Fibroblast of pulmonary artery (primary cell): ENCODE results near the gene CEBPA.

Experiments
- DNase-seq: peaks from one replicate; pipeline ENCODE4 v3.0.0-alpha.2; 2010; ENCODE audit warnings: low read depth
- H3K4me3 ChIP-seq: replicated peaks from 2 replicates; pipeline ENCODE4 v1.5.1; 2011; ENCODE audit warnings: low read depth, mild to moderate bottlenecking, control low read depth, low read length, moderate library complexity
- TF ChIP-seq, protein P1 (sequence below): IDR thresholded peaks from 2 replicates; pipeline ENCODE4 v1.5.1; 2011; ENCODE audit warnings: mild to moderate bottlenecking, control low read depth, low read length, inconsistent platforms; ENCODE audit errors: missing control alignments

CEBPA gene

DNA sequence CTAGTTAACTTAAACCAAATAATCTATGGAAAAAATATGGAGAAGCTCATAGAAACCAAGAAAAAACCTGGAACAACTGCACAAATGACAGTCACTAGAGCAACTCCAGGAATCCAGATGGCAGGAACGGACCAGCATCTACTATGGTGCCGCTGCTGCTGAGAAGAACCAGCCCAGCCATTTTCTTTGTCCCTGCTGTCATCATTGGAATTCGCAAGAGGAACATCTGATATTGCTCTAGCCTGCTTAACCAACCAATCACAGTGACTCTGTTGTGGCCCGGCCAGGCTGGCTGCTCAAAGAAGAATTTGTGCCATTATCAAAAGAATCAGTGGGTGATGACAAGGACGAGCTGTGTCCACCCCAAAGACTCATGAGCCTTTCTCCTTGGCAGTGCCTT lies 33.1 kb upstream of the CEBPA start:
- TF ChIP-seq, protein P1, sequence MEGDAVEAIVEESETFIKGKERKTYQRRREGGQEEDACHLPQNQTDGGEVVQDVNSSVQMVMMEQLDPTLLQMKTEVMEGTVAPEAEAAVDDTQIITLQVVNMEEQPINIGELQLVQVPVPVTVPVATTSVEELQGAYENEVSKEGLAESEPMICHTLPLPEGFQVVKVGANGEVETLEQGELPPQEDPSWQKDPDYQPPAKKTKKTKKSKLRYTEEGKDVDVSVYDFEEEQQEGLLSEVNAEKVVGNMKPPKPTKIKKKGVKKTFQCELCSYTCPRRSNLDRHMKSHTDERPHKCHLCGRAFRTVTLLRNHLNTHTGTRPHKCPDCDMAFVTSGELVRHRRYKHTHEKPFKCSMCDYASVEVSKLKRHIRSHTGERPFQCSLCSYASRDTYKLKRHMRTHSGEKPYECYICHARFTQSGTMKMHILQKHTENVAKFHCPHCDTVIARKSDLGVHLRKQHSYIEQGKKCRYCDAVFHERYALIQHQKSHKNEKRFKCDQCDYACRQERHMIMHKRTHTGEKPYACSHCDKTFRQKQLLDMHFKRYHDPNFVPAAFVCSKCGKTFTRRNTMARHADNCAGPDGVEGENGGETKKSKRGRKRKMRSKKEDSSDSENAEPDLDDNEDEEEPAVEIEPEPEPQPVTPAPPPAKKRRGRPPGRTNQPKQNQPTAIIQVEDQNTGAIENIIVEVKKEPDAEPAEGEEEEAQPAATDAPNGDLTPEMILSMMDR, result no peak
- no peak overlapping the region for H3K4me3 ChIP-seq
- DNase-seq, result no peak

DNA sequence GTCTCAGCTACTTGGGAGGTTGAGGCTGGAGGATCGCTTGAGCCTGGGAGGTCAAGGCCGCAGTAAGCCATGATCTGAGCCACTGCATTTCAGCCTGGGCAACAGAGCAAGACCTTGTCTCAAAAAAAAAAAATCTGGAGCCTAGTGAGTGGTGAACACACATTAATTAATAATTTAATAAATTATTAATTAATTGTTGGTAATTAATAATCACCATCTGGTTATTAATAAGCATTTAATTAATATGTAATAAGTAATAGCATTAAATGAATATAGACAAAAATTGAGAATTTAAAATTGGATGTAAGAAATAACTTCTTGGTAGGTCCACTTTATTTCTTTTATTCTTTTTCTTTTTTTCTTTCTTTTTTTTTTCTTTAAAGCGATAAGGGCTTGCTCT lies 31.9 kb upstream of the CEBPA start:
- TF ChIP-seq, protein P1, result no peak
- H3K4me3 ChIP-seq, result no peak overlapping the region
- DNase-seq, result no peak

DNA sequence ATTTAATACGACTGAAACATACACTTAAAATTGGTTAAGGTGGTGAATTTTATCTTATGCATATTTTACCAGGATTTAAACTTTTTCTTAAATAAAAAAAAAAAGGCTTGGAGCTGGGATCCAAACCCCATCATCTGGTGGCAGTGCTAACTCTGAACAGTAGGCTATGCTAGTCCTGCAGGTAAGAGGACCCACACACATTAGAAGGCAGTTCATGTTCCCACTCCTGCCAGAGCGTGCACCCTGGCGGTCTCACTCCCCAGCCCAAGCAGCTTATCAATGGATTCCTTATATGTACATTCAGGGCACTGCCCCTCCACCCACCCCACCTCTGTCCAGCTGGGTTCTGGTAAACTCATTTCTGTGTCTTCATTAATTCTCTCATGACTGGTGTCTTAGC lies 31.3 kb upstream of the CEBPA start:
- H3K4me3 ChIP-seq, result no peak overlapping the region
- no peak for DNase-seq
- TF ChIP-seq, protein P1, result peak; percentile 1

DNA sequence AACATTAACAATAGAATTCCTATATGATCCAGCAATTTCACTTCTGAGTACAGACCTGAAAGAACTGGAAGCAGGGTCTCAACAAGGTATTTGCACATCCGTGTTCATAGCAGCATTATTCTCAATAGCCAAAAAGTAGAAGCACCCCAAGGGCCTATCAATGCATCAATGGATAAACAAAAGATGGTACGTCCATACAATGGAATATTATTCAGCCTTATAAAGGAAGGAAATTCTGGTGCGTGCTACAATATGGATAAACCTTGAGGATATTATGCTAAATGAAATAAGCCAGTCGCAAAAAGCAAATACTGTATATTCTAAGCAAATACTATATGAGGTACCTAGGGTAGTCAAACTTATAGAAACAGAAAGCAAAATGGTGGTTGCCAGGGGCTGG lies 30.8 kb upstream of the CEBPA start:
- no peak overlapping the region for H3K4me3 ChIP-seq
- TF ChIP-seq, protein P1, result no peak
- DNase-seq, result no peak

DNA sequence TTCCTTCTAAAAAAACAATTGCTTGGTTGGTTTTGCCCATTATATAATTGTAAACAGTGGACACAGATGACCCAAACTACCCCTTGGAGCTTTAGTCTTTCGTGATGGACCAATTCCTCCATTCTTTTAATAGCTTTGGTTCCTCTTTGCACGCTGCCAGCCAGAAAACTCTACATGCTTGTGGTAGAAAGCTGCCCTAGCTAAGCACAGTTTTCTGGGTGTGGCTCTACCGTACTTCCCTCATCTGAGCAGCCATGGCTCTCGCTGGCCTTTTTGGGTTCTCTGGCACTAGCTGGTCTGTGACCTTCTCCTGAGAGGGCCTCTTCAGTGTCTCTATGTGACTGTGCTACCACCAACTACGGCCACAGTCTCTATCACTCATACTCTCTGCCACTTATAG lies 29.9 kb upstream of the CEBPA start:
- DNase-seq, result no peak
- TF ChIP-seq, protein P1, result no peak
- no peak overlapping the region for H3K4me3 ChIP-seq

DNA sequence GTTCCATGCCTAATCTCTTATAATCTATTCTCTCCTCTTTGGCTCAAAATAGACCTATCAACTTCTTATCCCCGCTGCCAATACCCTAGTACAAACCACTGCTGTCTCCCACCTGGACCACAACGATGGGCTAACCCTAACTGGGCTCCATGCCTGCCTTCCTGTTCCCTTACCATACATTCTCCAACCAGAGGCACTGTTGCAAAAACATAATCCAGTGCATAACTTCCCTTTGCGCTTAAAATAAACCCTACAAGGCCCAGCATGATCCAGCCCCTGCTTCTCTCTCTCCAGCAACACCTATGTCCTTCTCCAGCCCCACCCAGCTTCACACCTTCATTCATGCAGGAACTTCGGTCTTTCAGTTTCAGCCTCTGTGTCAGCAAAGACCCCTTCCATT lies 27.4 kb upstream of the CEBPA start:
- TF ChIP-seq, protein P1, result no peak
- no peak for DNase-seq
- no peak overlapping the region for H3K4me3 ChIP-seq

DNA sequence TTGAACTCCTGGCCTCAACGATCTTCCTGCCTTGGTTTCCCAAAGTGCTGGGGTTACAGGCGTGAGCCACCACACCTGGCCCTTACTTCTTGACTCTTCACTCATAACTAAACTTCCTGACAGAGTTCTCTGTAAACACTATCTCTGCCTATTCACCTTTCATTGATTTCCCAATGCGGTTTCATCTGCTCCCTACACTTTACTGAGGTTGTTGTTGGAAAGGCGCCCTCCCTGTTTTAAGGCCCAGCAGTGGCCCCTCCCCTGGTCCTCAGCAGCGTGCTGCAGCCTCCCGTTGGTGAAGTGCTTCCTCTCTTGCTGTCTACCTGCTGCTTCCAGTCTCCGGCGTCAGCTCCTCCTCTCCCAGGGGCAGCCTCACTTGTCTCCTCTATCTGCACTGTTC lies 26.7 kb upstream of the CEBPA start:
- TF ChIP-seq, protein P1, result no peak
- DNase-seq, result no peak

More for the DNA sequence above, 26.7 kb upstream of the CEBPA start:
- H3K4me3 ChIP-seq, result no peak overlapping the region
